ENCODE results near the gene ODF2. TPM values are rescaled to one million over a fixed set of nuclear protein-coding genes. Genes with fewer than 3 reads are reported as not detected.

Gene ODF2
- total and polyA plus RNA-seq, 2 of the 13 experiments (the other 11 are each of a cell fraction or from before 2014, with no cell fraction given), result 9.8 to 31.3 TPM

DNA sequence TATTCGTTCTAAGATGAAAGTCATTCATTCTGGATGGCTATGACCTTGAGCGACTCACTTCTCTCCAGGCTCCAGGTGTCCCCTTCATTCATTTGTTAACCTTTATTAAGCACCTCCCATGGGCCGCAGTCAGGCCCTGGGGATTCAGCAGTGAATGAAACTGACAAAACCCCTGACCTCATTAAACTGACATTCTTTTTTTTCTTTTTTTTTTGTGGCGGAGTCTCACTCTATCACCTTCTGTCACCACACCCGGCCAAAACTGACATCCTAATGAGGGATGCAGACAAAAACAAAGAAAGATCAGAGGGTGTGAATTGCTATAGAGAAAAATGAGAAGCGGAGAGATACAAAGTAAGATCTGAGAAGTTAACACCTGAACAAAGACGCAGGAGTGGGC, 16.5 kb upstream of the ODF2 start:
- intact Hi-C loops (cut with micrococcal nuclease; ENCODE audit: unreplicated experiment), result loop anchor here (2.0 to 5.0 kb wide), 2 partner anchors 18 to 118 kb away; partner anchors contain the start of gene CERCAM
- Histone ChIP-seq H3K4me3 (replicated peaks in 1 of 3; ENCODE audit: insufficient read depth in 1 of 3, low read depth in 2 of 3, low read length in 3 of 3) (peak overlapping the region in 1 of 3 experiments; percentile 45; a peak in 1 of 6 replicates), H4K20me1 (ENCODE audit: insufficient read depth, low read length) (no peaks in the 10 kb centered on the region), H3K9ac (ENCODE audit: insufficient read depth, low read depth, low read length) (no peak overlapping the region), H3K9me3 (ENCODE audit: low read length) (no peaks in the 10 kb centered on the region), H3K4me2 (ENCODE audit: low read depth, low read length) (peak overlapping the region; percentile 64), H3K4me1 (ENCODE audit: insufficient read depth, low read length) (peaks cover 9% of the 10 kb centered on the region; the same call in 1 of the 2 replicates), H2AFZ (ENCODE audit: low read length) (no peak overlapping the region), H3K27ac (ENCODE audit: extremely low read length, insufficient read depth, low read length) (no peak overlapping the region), H3K27me3 (ENCODE audit: control insufficient read depth in 1 of 2, insufficient read depth in 2 of 2, low read length in 2 of 2) (peaks cover 0 to 6% of the 10 kb centered on the region in 2 experiments; a peak in 2 of 5 replicates), H3K79me2 (ENCODE audit: insufficient read depth, low read length) (no peaks in the 10 kb centered on the region), H3K36me3 (replicated peaks in 1 of 2; ENCODE audit: control insufficient read depth in 1 of 2, insufficient read depth in 2 of 2, low read length in 2 of 2) (no peaks in the 10 kb centered on the region)
- WGBS (ENCODE audit: low lambda C conversion rate), result 66% methylated on average over 7 of the region's 7 CpGs
- DNase-seq (ENCODE audit: low spot score) (no peak), FAIRE-seq (no peak), ATAC-seq (no peak)
- POLR2A ChIA-PET, result interaction anchor here (0.6 to 1.2 kb wide), 3 partner anchors 18 to 197 kb away, joined by 3 to 4 read pairs (median 3); no protein-coding TSS in a partner anchor
- no TSS peak for BruUV-seq (replicated peaks)
- CTCF ChIA-PET (ENCODE audit: low intra/inter-chr PET ratio, low total read pairs), result interaction anchor here (1.2 kb wide), 1 partner anchor 196 kb away, joined by 3 read pairs; no protein-coding TSS in a partner anchor
- in situ Hi-C loops (cut with HindIII; ENCODE audit: extremely low pct_ligation_motif_present, low pct_unique_long_range_greater_than_20kb), result no loop called here
- TF ChIP-seq ZNF253 (CRISPR knock-in tag; IDR thresholded peaks at IDR 0.05; ENCODE audit: borderline replicate concordance) (no peak), ZNF776 (CRISPR knock-in tag; IDR thresholded peaks at IDR 0.05) (no peak), RFXANK (CRISPR knock-in tag; IDR thresholded peaks at IDR 0.05) (no peak), STAG1 (CRISPR knock-in tag; IDR thresholded peaks at IDR 0.05) (no peak), NRL (CRISPR knock-in tag; IDR thresholded peaks at IDR 0.05; ENCODE audit: borderline replicate concordance) (no peak), ARID4A (CRISPR knock-in tag; IDR thresholded peaks at IDR 0.05; ENCODE audit: borderline replicate concordance) (no peak), JUND (CRISPR knock-in tag; IDR thresholded peaks at IDR 0.05) (no peak), ZNF784 (CRISPR knock-in tag; IDR thresholded peaks at IDR 0.05; ENCODE audit: borderline replicate concordance) (no peak), GLMP (CRISPR knock-in tag; IDR thresholded peaks at IDR 0.05; ENCODE audit: borderline replicate concordance) (no peak)
- TF ChIP-seq, protein P1, sequence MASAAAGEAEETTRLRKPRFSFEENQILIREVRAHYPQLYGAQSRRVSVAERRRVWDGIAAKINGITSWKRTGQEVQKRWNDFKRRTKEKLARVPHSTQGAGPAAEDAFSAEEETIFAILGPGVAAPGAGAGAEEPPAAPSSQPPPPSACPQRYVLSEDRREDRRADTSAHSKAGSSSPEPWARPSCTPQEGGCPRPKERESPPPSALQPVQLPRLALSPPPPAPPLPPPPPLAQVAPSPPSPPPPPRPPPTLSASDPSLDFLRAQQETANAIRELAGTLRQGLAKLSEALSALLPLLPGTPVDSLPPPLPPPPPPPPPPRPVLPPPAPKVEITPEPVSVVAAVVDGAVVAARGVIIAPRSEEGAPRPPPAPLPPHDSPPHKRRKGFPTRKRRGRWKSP (CRISPR knock-in tag; IDR thresholded peaks at IDR 0.05), result no peak

Data from HepG2 (cell line).